Uterine smooth muscle cell (primary cell): Measurements from ENCODE around the gene TP53AIP1. TPM values are rescaled to one million over a fixed set of nuclear protein-coding genes. Genes with fewer than 3 reads are reported as not detected.

Source experiments
- total RNA-seq: library from RNA; depleted of rRNA; stranded (reverse); fragments of >200 nt; gene quantifications from 2 replicates; pipeline ENCODE4 v1.2.3, GENCODE V29; 2014

Gene TP53AIP1, protein sequence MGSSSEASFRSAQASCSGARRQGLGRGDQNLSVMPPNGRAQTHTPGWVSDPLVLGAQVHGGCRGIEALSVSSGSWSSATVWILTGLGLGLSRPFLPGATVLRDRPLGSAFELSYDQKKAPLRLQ
- total RNA-seq, result not detected in 2 replicates

GRCh38 chr11:128942817-128943427 is at the start of gene TP53AIP1:
TSS of gene TP53AIP1 (minus strand) at chr11:128942871. CDS start at chr11:128937818, 5,053 bp downstream.

GRCh38 chr11:128890543-128891368 is 51.9 kb downstream of the TP53AIP1 start, which contains the start of gene KCNJ5:
TSS of gene KCNJ5 (plus strand) at chr11:128891356. CDS start at chr11:128911274, 19,918 bp downstream.

Other genes with a start within 250 kb of the TP53AIP1 start
- 1.2 and 2.4 TPM in 2 replicates for gene FLI1, start 248.8 kb downstream of the TP53AIP1 start, total RNA-seq
- gene KCNJ1, start 75.6 kb downstream of the TP53AIP1 start, total RNA-seq, result under 0.01 TPM in 1 of 2 replicates, not detected in the other
- gene KCNJ5, start 51.5 kb downstream of the TP53AIP1 start, total RNA-seq, result under 0.01 TPM in 1 of 2 replicates, not detected in the other
- 16.4 and 18.8 TPM in 2 replicates for gene ARHGAP32, start 249.5 kb upstream of the TP53AIP1 start, total RNA-seq